ENCODE data around the gene ADGRF3.

- TF ChIP-seq POLR2A (IDR thresholded peaks at IDR 0.05) (peak; percentile 75 to 96 (median 87)), CTCF (IDR thresholded peaks at IDR 0.05) (peak in 2 of 6 experiments; percentile 9 to 22), POLR2AphosphoS5 (IDR thresholded peaks at IDR 0.05) (peak; percentile 95 to 96)
Measured at GRCh38 chr2:26345545-26346453, 790 bp downstream of the ADGRF3 start, which contains the start of gene SELENOI.

All from upper lobe of left lung (tissue), 4 donors.